ENCODE measurements around the gene NCAN.

NCAN gene

GRCh38 chr19:19262190-19263057, 50.7 kb downstream of the NCAN start:
- DNase-seq = no peak

- no peak for DNase-seq
Measured at GRCh38 chr19:19263886-19264487, 52.2 kb downstream of the NCAN start.

- no peak for DNase-seq
Measured at GRCh38 chr19:19267305-19267704, 55.5 kb downstream of the NCAN start.

- DNase-seq = no peak
Measured at GRCh38 chr19:19268453-19269385, 57.0 kb downstream of the NCAN start.

- DNase-seq = no peak
Measured at GRCh38 chr19:19269952-19270694, 58.4 kb downstream of the NCAN start.

- DNase-seq = no peak
Measured at GRCh38 chr19:19270749-19271571, 59.2 kb downstream of the NCAN start.

GRCh38 chr19:19271828-19272599, 60.3 kb downstream of the NCAN start:
- DNase-seq = no peak

GRCh38 chr19:19274146-19274545, 62.4 kb downstream of the NCAN start:
- no peak for DNase-seq

- DNase-seq = no peak
Measured at GRCh38 chr19:19274716-19275565, 63.2 kb downstream of the NCAN start.

- no peak for DNase-seq
Measured at GRCh38 chr19:19276386-19276785, 64.6 kb downstream of the NCAN start.

GRCh38 chr19:19276851-19277250, 65.1 kb downstream of the NCAN start:
- no peak for DNase-seq

GRCh38 chr19:19278315-19278714, 66.6 kb downstream of the NCAN start:
- DNase-seq = no peak

- DNase-seq = no peak
Measured at GRCh38 chr19:19279062-19279612, 67.4 kb downstream of the NCAN start.

GRCh38 chr19:19279853-19280252, 68.1 kb downstream of the NCAN start:
- DNase-seq = no peak

GRCh38 chr19:19280561-19280960, 68.8 kb downstream of the NCAN start:
- no peak for DNase-seq

- no peak for DNase-seq
Measured at GRCh38 chr19:19285686-19286085, 73.9 kb downstream of the NCAN start.

- DNase-seq = no peak
Measured at GRCh38 chr19:19292607-19293006, 80.8 kb downstream of the NCAN start.

- DNase-seq = no peak
Measured at GRCh38 chr19:19294914-19295313, 83.2 kb downstream of the NCAN start.

GRCh38 chr19:19296953-19297689, 85.4 kb downstream of the NCAN start:
- no peak for DNase-seq
